HepG2 (cell line): ENCODE measurements around the gene ATP13A3. TPM values are rescaled to one million over a fixed set of nuclear protein-coding genes. Genes with fewer than 3 reads are reported as not detected.

ENCODE experiments used
- GATA4 ChIP-seq: sonication (generic); IDR thresholded peaks from 2 replicates; pipeline ENCODE4 v1.6.1; 2016; ENCODE audit warnings: antibody characterized with exemption, low read depth, borderline replicate concordance
- NFIC ChIP-seq: IDR thresholded peaks from 2 replicates; pipeline ENCODE4 v1.6.1; 2012; ENCODE audit warnings: mild to moderate bottlenecking, low read length, inconsistent platforms
- NONO ChIP-seq, 2 experiments: fragments of 450-650 bp in 1 of 2; sonication (generic) in 1 of 2; formaldehyde crosslinking in 1 of 2; IDR thresholded peaks in 1 of 2; conservative IDR thresholded peaks in 1 of 2; 2 replicates each; pipeline versions ENCODE4 v1.6.1 to v1.8.0; 2017 to 2022; ENCODE audit warnings: mild to moderate bottlenecking in 1 of 2, missing genetic modification reagents in 1 of 2, moderate library complexity in 1 of 2
- PITX1 ChIP-seq: sonication (generic); formaldehyde crosslinking; IDR thresholded peaks from 2 replicates; pipeline ENCODE4 v1.5.1; 2020; ENCODE audit warnings: mild to moderate bottlenecking, missing genetic modification reagents
- TSC22D2 ChIP-seq: sonication (generic); formaldehyde crosslinking; IDR thresholded peaks from 2 replicates; pipeline ENCODE4 v1.5.1; 2020; ENCODE audit warnings: missing genetic modification reagents, mild to moderate bottlenecking, borderline replicate concordance
- ZBTB3 ChIP-seq: sonication (generic); formaldehyde crosslinking; IDR thresholded peaks from 2 replicates; pipeline ENCODE4 v1.4.0; 2020; ENCODE audit warnings: low read depth, mild to moderate bottlenecking, moderate library complexity, missing genetic modification reagents, borderline replicate concordance
- ZNF589 ChIP-seq: sonication (generic); formaldehyde crosslinking; conservative IDR thresholded peaks from 2 replicates; pipeline ENCODE4 v1.8.0; 2022; ENCODE audit warnings: mild to moderate bottlenecking, moderate library complexity, missing genetic modification reagents
- ZNF644 ChIP-seq: IDR thresholded peaks from 2 replicates; pipeline ENCODE4 v1.6.1; 2016; ENCODE audit warnings: low read depth
- ZNF747 ChIP-seq: sonication (generic); formaldehyde crosslinking; IDR thresholded peaks from 2 replicates; pipeline ENCODE4 v1.8.1; 2023; ENCODE audit warnings: missing genetic modification reagents, mild to moderate bottlenecking, borderline replicate concordance
- polyA plus RNA-seq, 8 experiments: library from polyadenylated mRNA; depleted of rRNA in 3 of 8; stranded (reverse) in 7 of 8; unstranded in 1 of 8; fragments of >200 nt; fragmentation: Illumina TruSeq in 4 of 8; extraction: Trizol in 4 of 8; gene quantifications; 2 replicates each; pipeline versions ENCODE4 v1.2.1 to v1.2.3, GENCODE V29; 2011 to 2016; ENCODE audit warnings: low read depth in 4 of 8, missing spikeins in 1 of 8, mixed read lengths in 1 of 8; ENCODE audit not compliant: insufficient read depth in 1 of 8
- total RNA-seq, 5 experiments: library from RNA; depleted of rRNA; stranded (reverse); fragments of >200 nt; fragmentation: Illumina TruSeq; extraction: Trizol; gene quantifications; 2 replicates each; pipeline ENCODE4 v1.2.3, GENCODE V29; 2016; ENCODE audit warnings: low read depth in 1 of 5
- TF ChIP-seq, protein P1 (sequence below): sonication (generic); formaldehyde crosslinking; IDR thresholded peaks from 2 replicates; pipeline ENCODE4 v1.4.0; 2020; ENCODE audit warnings: mild to moderate bottlenecking, missing genetic modification reagents, borderline replicate concordance
- TF ChIP-seq, protein P2 (sequence below): sonication (generic); formaldehyde crosslinking; IDR thresholded peaks from 2 replicates; pipeline ENCODE4 v1.4.0; 2020; ENCODE audit warnings: missing genetic modification reagents, borderline replicate concordance
- TF ChIP-seq, protein P3 (sequence below): sonication (generic); formaldehyde crosslinking; IDR thresholded peaks from 2 replicates; pipeline ENCODE4 v1.4.0; 2020; ENCODE audit warnings: missing genetic modification reagents, borderline replicate concordance

The ATP13A3 gene
- total and polyA plus RNA-seq, 2 of the 13 experiments (the other 11 are each of a cell fraction or from before 2014, with no cell fraction given): 44.9 to 80.8 TPM

DNA sequence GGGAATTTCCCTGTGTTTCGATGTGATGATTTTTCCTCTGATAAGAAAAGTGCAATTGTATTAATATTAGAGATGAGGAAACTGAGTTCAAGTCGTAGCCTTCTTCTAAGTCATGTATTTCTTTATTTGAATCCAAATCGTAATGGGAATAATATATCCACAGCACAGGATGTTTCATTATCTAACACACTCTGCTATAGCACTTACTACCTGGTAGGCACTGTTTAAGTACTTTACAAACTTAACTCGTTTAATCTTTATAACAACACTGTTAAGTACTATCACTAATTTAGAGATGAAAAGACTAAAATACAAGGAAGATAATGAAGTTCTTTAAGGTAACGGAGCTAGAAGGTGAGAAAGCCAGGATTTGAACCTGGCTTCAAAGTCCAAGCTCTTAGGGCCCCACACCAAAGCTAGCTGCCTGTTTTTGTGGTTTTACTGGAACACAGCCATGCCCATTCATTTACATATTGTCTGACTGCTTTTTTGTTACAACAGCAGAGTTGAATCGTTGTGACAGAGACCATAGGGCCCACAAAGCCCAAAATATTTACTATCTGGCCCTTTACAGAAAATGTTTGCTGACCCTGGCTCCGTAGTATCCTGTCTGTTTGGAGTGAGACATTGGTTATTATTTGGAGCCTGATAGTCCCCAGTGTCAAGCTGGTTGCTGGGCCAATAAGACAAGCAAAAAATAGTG is 9.6 kb upstream of the ATP13A3 start (continued):
- TF ChIP-seq NONO (IDR thresholded peaks at IDR 0.05) (no peak), NONO (CRISPR knock-in tag; conservative IDR thresholded peaks at IDR 0.05) (no peak), ZNF747 (CRISPR knock-in tag) (0 out of 2 replicates have a peak, but pooled peaks have one; percentile 45), ZNF589 (CRISPR knock-in tag) (no peak), NFIC (peak; percentile 81), PITX1 (CRISPR knock-in tag) (peak; percentile 46; the same call in 1 of the 2 replicates), GATA4 (peak; percentile 49; the same call in 1 of the 2 replicates), ZBTB3 (CRISPR knock-in tag) (0 out of 2 replicates have a peak, but pooled peaks have one; percentile 33), TSC22D2 (CRISPR knock-in tag) (no peak), ZNF644 (0 out of 2 replicates have a peak, but pooled peaks have one; percentile 22)
- TF ChIP-seq, protein P1, sequence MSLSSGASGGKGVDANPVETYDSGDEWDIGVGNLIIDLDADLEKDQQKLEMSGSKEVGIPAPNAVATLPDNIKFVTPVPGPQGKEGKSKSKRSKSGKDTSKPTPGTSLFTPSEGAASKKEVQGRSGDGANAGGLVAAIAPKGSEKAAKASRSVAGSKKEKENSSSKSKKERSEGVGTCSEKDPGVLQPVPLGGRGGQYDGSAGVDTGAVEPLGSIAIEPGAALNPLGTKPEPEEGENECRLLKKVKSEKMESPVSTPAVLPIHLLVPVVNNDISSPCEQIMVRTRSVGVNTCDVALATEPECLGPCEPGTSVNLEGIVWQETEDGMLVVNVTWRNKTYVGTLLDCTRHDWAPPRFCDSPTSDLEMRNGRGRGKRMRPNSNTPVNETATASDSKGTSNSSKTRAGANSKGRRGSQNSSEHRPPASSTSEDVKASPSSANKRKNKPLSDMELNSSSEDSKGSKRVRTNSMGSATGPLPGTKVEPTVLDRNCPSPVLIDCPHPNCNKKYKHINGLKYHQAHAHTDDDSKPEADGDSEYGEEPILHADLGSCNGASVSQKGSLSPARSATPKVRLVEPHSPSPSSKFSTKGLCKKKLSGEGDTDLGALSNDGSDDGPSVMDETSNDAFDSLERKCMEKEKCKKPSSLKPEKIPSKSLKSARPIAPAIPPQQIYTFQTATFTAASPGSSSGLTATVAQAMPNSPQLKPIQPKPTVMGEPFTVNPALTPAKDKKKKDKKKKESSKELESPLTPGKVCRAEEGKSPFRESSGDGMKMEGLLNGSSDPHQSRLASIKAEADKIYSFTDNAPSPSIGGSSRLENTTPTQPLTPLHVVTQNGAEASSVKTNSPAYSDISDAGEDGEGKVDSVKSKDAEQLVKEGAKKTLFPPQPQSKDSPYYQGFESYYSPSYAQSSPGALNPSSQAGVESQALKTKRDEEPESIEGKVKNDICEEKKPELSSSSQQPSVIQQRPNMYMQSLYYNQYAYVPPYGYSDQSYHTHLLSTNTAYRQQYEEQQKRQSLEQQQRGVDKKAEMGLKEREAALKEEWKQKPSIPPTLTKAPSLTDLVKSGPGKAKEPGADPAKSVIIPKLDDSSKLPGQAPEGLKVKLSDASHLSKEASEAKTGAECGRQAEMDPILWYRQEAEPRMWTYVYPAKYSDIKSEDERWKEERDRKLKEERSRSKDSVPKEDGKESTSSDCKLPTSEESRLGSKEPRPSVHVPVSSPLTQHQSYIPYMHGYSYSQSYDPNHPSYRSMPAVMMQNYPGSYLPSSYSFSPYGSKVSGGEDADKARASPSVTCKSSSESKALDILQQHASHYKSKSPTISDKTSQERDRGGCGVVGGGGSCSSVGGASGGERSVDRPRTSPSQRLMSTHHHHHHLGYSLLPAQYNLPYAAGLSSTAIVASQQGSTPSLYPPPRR (CRISPR knock-in tag): peak; percentile 66; the same call in 1 of the 2 replicates
- TF ChIP-seq, protein P2, sequence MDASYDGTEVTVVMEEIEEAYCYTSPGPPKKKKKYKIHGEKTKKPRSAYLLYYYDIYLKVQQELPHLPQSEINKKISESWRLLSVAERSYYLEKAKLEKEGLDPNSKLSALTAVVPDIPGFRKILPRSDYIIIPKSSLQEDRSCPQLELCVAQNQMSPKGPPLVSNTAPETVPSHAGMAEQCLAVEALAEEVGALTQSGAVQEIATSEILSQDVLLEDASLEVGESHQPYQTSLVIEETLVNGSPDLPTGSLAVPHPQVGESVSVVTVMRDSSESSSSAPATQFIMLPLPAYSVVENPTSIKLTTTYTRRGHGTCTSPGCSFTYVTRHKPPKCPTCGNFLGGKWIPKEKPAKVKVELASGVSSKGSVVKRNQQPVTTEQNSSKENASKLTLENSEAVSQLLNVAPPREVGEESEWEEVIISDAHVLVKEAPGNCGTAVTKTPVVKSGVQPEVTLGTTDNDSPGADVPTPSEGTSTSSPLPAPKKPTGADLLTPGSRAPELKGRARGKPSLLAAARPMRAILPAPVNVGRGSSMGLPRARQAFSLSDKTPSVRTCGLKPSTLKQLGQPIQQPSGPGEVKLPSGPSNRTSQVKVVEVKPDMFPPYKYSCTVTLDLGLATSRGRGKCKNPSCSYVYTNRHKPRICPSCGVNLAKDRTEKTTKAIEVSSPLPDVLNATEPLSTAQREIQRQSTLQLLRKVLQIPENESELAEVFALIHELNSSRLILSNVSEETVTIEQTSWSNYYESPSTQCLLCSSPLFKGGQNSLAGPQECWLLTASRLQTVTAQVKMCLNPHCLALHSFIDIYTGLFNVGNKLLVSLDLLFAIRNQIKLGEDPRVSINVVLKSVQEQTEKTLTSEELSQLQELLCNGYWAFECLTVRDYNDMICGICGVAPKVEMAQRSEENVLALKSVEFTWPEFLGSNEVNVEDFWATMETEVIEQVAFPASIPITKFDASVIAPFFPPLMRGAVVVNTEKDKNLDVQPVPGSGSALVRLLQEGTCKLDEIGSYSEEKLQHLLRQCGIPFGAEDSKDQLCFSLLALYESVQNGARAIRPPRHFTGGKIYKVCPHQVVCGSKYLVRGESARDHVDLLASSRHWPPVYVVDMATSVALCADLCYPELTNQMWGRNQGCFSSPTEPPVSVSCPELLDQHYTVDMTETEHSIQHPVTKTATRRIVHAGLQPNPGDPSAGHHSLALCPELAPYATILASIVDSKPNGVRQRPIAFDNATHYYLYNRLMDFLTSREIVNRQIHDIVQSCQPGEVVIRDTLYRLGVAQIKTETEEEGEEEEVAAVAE (CRISPR knock-in tag): 0 out of 2 replicates have a peak, but pooled peaks have one; percentile 43
- TF ChIP-seq, protein P3, sequence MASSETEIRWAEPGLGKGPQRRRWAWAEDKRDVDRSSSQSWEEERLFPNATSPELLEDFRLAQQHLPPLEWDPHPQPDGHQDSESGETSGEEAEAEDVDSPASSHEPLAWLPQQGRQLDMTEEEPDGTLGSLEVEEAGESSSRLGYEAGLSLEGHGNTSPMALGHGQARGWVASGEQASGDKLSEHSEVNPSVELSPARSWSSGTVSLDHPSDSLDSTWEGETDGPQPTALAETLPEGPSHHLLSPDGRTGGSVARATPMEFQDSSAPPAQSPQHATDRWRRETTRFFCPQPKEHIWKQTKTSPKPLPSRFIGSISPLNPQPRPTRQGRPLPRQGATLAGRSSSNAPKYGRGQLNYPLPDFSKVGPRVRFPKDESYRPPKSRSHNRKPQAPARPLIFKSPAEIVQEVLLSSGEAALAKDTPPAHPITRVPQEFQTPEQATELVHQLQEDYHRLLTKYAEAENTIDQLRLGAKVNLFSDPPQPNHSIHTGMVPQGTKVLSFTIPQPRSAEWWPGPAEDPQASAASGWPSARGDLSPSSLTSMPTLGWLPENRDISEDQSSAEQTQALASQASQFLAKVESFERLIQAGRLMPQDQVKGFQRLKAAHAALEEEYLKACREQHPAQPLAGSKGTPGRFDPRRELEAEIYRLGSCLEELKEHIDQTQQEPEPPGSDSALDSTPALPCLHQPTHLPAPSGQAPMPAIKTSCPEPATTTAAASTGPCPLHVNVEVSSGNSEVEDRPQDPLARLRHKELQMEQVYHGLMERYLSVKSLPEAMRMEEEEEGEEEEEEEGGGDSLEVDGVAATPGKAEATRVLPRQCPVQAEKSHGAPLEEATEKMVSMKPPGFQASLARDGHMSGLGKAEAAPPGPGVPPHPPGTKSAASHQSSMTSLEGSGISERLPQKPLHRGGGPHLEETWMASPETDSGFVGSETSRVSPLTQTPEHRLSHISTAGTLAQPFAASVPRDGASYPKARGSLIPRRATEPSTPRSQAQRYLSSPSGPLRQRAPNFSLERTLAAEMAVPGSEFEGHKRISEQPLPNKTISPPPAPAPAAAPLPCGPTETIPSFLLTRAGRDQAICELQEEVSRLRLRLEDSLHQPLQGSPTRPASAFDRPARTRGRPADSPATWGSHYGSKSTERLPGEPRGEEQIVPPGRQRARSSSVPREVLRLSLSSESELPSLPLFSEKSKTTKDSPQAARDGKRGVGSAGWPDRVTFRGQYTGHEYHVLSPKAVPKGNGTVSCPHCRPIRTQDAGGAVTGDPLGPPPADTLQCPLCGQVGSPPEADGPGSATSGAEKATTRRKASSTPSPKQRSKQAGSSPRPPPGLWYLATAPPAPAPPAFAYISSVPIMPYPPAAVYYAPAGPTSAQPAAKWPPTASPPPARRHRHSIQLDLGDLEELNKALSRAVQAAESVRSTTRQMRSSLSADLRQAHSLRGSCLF (CRISPR knock-in tag): no peak
